Activated T-helper 2 cell treated with anti-CD3 and anti-CD28 coated beads, Interferon-gamma antibody, Interleukin-2, Interleukin-4, amounts not matched to agents 10 μg/mL and 5 μg/mL and 100 μg/mL, durations not matched to agents 14 hours and 24 hours and 36 hours (primary cell): Measurements from ENCODE around the gene CLMN. TPM values are rescaled to one million over a fixed set of nuclear protein-coding genes. Genes with fewer than 3 reads are reported as not detected.

Source experiments
- DNase-seq: peaks from one replicate; pipeline ENCODE4 v3.0.0; 2021; ENCODE audit warnings: low spot score
- H3K27ac Mint-ChIP-seq: one replicate; pipeline ENCODE4 v1.8.0; 2021; ENCODE audit warnings: mixed read lengths
- H3K27me3 Mint-ChIP-seq: one replicate; pipeline ENCODE4 v1.8.0; 2021; ENCODE audit warnings: low read depth, mixed read lengths
- H3K36me3 Mint-ChIP-seq: one replicate; pipeline ENCODE4 v1.8.0; 2021; ENCODE audit warnings: low read depth, mixed read lengths
- H3K4me1 Mint-ChIP-seq: one replicate; pipeline ENCODE4 v1.8.0; 2021; ENCODE audit warnings: low read depth, mixed read lengths
- H3K4me3 Mint-ChIP-seq: one replicate; pipeline ENCODE4 v1.8.0; 2021; ENCODE audit warnings: low read depth, mild to moderate bottlenecking, moderate library complexity, mixed read lengths
- H3K9me3 Mint-ChIP-seq: one replicate; pipeline ENCODE4 v1.8.0; 2021; ENCODE audit warnings: mixed read lengths
- intact Hi-C: fragments of 100-400 bp; cut with micrococcal nuclease; formaldehyde crosslinking; loops from one replicate; pipeline ENCODE4 v1.15.1; 2023
- total RNA-seq: library from RNA; stranded (reverse); gene quantifications from 2 replicates; pipeline ENCODE4 v1.2.3, GENCODE V29; 2022

The CLMN gene
- total RNA-seq, 1 donor from 2014 or later, result 1.3 TPM

DNA sequence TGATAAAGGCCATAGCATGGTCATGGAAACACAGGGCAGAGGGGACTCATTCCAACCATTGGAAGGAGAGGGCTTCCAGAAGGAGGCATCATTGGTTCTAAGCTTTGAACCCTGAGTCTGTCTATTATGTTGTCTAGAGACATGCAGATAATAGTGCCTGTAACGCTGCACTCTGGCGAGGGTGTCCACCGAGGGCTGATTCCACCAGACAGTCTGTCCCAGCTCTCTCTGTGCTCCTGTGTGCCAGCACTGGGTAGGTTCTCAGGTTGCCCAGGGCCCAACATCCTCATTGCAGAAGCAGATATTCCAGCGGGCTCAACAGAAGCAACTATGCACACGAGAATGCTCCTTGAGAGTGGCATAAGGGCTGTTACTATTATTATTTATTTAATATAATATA lies 18.7 kb upstream of the CLMN start:
- Mint-ChIP-seq H3K27ac (no peak overlapping the region), H3K36me3 (no peaks in the 10 kb centered on the region), H3K9me3 (no peaks in the 10 kb centered on the region), H3K4me3 (no peak overlapping the region), H3K27me3 (peaks cover 16% of the 10 kb centered on the region), H3K4me1 (no peaks in the 10 kb centered on the region)
- intact Hi-C loops, result no loop called here
- DNase-seq, result no peak

DNA sequence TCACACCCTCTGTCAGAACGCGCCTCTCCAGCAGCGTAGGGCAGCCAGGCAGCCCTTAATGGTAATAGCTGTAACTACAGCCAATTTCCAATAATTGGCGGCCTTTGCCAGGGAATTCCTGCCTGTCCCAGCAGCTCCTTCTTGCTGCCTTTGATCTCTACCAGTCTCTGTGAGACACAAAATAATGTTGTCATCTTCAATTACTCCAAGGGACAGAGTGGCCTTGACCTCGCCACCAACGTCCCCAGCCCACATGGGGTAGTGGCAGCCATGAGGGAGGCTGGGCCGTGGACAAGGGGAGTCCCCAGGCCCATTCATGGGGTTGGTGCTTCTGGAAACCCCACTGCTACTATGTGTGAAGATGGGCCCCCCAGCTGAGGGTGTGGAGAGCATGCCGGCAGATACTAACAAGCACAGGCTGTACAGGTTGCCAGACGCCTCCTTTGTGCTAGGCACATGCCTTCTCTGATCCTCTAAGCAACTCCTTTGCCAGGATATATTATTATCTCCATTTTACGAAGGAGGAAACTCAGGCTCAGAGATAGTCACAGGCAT lies 17.4 kb upstream of the CLMN start:
- Mint-ChIP-seq H3K4me3 (no peak overlapping the region), H3K27me3 (peaks cover 16% of the 10 kb centered on the region), H3K27ac (no peak overlapping the region), H3K36me3 (no peaks in the 10 kb centered on the region), H3K4me1 (no peaks in the 10 kb centered on the region), H3K9me3 (no peaks in the 10 kb centered on the region)
- intact Hi-C loops, result no loop called here
- no peak for DNase-seq

DNA sequence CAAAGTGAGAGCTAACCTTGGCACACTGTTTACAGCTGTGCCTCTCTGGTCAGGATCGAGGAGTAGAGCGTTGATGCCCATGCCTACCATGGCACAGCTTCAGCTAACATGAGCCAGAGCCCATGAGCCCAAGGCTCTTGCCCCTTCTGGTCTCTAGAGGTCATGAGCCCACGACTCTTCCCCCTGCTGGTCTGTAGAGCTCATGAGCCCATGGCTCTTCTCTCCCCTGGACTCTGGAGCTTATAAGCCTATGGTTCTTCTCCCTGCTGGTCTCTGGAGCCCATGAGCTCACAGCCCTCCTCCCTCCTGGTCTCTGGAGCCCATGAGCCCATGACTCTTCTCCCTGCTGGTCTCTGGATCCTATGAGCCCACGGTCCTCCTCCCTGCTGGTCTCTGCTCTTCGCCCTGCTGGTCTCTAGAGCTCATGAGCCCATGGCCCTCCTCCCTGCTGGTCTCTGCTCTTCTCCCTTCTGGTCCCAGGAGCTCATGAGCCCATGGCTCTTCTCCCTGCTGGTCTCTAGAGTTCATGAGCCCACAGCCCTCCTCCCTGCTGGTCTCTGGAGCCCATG lies 16.6 kb upstream of the CLMN start:
- no peak for DNase-seq
- Mint-ChIP-seq H3K27me3 (peaks cover 14% of the 10 kb centered on the region), H3K4me1 (no peaks in the 10 kb centered on the region), H3K27ac (no peak overlapping the region), H3K4me3 (no peak overlapping the region), H3K36me3 (no peaks in the 10 kb centered on the region), H3K9me3 (no peaks in the 10 kb centered on the region)
- intact Hi-C loops, result no loop called here

DNA sequence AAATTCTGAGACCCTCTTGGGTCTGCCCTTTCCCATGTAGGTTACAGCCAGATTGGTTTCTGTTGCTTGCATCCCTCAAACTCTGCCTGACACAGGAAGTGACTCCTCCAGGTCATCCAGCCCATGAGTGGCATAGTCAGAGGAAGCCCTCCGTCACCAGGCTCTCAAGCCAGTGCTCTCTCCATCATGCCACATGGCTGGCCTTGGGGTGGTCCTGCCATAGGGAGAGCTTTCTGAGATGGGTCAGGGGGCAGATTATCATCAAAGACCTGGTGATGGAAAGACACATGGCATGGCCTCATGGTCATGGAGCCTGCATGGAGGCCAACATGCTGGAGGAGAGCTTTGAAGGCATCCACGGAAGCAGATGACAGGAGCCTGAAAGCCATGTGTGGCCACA lies 15.4 kb upstream of the CLMN start:
- Mint-ChIP-seq H3K27me3 (peaks cover 7% of the 10 kb centered on the region), H3K27ac (no peak overlapping the region), H3K36me3 (no peaks in the 10 kb centered on the region), H3K4me3 (no peak overlapping the region), H3K4me1 (no peaks in the 10 kb centered on the region), H3K9me3 (no peaks in the 10 kb centered on the region)
- DNase-seq, result no peak
- intact Hi-C loops, result no loop called here

DNA sequence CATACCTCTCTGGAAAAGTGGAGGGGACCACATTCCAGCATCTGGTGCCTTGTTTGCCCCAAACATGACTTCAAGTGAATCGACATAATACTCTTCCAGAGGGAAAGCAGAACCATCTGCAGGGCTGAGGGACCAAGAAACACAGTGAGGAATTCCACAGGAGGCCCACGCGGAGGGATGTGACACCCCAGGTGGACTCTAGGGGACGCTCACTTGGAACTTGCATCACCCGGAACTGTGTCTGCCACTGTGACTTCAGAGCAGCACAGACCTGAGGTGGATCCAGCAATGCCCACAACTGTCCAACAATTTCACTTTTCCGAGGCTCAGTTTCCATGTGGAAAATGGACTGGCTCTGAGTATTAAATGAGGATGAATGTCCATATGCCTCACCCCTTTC lies 14.3 kb upstream of the CLMN start:
- no peak overlapping the region for H3K27ac Mint-ChIP-seq
- H3K4me1 Mint-ChIP-seq, result no peaks in the 10 kb centered on the region
- no peak overlapping the region for H3K4me3 Mint-ChIP-seq
- H3K9me3 Mint-ChIP-seq, result no peaks in the 10 kb centered on the region
- intact Hi-C loops, result no loop called here
- no peak for DNase-seq
- H3K36me3 Mint-ChIP-seq, result no peaks in the 10 kb centered on the region
- H3K27me3 Mint-ChIP-seq, result peaks cover 14% of the 10 kb centered on the region

DNA sequence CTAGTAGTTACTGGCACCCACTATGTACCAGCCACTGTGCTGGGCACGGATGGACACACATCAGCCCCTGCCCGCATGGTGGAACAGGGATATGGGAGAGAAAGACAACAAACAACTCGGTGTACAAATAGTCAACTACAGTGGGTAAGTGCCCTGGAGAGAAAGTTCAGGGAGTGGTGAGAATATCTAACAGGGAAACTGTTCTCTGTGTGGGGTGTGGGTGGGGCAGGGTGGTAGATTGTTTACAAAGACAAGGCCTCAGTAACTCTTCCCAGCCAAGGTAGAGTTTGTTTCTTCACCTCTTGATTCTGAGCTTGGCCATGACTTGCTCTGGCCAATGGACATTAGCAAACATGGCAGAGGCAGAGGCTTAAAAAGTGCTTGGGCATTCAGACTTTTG lies 12.9 kb upstream of the CLMN start:
- no peak overlapping the region for H3K27ac Mint-ChIP-seq
- no peak for DNase-seq
- H3K9me3 Mint-ChIP-seq, result no peaks in the 10 kb centered on the region
- intact Hi-C loops, result no loop called here
- H3K4me3 Mint-ChIP-seq, result no peak overlapping the region
- no peaks in the 10 kb centered on the region for H3K4me1 Mint-ChIP-seq
- H3K27me3 Mint-ChIP-seq, result peaks cover 17% of the 10 kb centered on the region
- no peaks in the 10 kb centered on the region for H3K36me3 Mint-ChIP-seq

DNA sequence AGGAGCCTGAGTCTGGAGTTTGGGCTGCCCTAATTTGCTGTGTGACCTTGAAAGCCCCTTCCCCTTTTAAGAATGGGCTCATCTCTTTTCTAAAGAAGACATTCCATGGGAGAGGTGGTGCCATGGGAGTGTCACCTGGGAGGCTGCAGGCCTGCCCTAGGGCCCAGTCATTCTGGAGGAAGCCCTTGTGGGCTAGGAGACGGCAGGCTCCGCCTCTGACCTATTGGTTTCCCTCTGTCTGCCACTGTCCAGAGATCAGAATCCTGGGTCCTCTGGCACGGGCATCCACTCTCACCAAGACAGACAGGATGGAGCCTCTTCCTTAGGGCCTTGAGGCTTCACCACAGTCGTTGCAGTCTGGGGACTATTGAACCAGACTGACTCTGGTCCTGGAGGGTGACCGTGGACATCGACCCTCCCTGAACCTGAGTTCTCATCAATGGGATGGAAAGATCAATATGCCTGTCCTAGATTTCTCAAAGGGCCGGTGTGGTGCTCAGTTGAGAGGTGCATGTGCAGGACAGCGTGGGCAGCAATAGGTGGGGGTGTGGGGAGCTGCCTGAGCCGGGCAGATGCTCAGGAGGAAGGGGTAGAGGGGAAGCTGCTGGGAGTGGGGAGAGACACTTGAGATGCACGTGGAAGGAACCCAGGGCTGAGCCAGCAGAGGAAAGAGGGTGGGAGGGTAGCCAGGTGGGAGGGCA lies 12.2 kb upstream of the CLMN start:
- Mint-ChIP-seq H3K4me3 (no peak overlapping the region), H3K4me1 (no peaks in the 10 kb centered on the region), H3K27me3 (peaks cover 23% of the 10 kb centered on the region), H3K9me3 (no peaks in the 10 kb centered on the region), H3K36me3 (no peaks in the 10 kb centered on the region), H3K27ac (no peak overlapping the region)
- intact Hi-C loops, result no loop called here
- DNase-seq, result no peak

DNA sequence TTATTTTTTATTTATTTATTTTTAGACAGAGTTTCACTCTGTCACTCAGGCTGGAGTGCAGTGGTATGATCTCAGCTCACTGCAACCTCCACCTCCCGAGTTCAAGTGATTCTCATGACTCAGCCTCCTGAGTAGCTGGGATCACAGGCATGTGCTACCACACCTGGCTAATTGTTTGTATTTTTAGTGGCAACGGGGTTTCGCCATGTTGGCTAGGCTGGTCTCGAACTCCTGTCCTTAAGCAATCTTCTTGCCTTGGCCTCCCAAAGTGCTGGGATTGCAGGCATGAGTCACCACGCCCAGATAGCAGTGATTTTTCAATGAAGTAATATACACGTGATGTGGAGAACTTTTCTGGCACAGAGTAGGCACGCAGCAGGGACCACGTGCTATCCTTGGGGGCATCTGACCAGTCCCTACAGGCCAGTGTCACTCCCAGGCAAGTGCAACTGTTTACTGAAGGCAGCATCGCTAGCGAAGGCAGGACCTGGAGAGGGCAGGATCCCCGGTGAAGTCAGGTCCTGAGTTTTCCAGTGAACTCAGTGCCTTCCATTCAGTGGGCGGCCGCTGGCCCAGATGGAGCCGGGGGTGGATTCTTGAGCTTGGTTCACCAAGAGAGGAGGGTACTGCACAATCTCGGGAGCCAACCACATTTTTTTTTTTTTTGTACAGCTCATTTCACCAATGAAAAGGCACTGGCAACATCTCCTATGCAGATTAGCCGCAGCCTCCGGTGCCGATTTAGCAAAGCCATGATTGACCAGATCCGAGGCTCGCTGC lies 11.1 kb upstream of the CLMN start:
- Mint-ChIP-seq H3K9me3 (no peaks in the 10 kb centered on the region), H3K36me3 (no peaks in the 10 kb centered on the region)
- DNase-seq, result no peak

DNA sequence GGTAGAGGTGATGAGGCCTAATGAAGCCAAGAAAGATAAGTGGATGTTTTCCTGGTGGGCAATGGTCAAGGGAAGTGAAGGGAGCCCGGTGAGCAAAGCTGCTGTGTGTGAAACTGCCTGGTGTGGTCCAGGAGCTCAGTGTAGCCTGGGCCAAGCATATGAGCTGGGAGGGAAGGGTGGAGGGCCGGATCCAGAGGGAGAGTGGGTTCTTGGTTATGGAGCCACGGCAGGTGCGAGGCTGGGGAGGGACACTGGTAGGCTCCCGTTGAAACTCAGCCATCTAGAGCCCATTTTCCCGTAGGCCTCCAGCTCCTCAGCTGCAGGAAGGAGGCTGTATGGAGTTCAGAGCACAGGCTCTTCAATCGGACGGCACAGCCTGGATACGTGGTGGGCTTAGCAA lies 10.2 kb upstream of the CLMN start:
- H3K4me1 Mint-ChIP-seq, result no peaks in the 10 kb centered on the region
- no peak overlapping the region for H3K27ac Mint-ChIP-seq
- no peak overlapping the region for H3K4me3 Mint-ChIP-seq
- no peak for DNase-seq
- H3K9me3 Mint-ChIP-seq, result no peaks in the 10 kb centered on the region
- peaks cover 30% of the 10 kb centered on the region for H3K27me3 Mint-ChIP-seq
- H3K36me3 Mint-ChIP-seq, result no peaks in the 10 kb centered on the region
- intact Hi-C loops, result no loop called here

More for the DNA sequence above, 11.1 kb upstream of the CLMN start:
- H3K27me3 Mint-ChIP-seq, result peaks cover 27% of the 10 kb centered on the region
- no peaks in the 10 kb centered on the region for H3K4me1 Mint-ChIP-seq
- H3K27ac Mint-ChIP-seq, result no peak overlapping the region
- no peak overlapping the region for H3K4me3 Mint-ChIP-seq
- intact Hi-C loops, result no loop called here

DNA sequence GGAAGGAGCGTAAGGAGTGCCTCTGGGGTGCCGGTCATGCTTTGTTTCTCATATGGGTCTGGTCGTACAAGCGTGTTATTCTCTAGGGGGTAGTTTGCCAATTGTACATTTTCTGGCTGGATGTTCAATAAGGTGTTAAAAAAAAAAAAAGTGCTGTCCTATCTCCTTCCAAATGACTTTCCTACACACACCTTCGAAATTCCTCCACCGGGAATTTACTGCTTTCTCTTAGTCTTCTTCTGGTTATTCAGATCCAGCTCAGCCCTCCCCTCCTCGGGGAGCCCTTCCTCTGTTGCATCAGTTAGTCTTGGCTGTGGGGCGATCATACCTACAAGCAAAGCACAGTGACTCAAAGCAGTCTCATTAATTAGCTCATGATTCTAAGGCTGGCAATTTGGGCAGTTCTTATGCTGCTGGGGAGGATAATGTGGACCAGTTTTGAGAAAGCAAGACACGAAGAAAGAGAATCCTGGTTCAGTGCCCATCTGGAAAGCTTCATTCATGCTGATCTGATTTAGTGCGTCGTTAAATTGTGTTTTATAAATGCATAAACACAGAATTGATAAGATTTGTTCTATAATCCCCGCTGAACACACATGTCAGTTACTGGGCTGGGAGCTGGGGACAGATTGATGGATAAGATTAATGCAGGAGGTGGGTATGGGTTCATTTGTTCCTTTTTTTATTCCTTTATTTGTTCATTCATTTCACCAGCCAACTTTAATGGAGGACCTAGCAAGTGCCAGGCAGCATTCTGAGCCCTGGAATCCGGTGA lies 9.2 kb upstream of the CLMN start:
- H3K4me1 Mint-ChIP-seq, result no peaks in the 10 kb centered on the region
- no peaks in the 10 kb centered on the region for H3K9me3 Mint-ChIP-seq
- intact Hi-C loops, result no loop called here
- H3K4me3 Mint-ChIP-seq, result no peak overlapping the region
- DNase-seq, result no peak
- peaks cover 33% of the 10 kb centered on the region for H3K27me3 Mint-ChIP-seq
- H3K27ac Mint-ChIP-seq, result no peak overlapping the region
- H3K36me3 Mint-ChIP-seq, result no peaks in the 10 kb centered on the region

DNA sequence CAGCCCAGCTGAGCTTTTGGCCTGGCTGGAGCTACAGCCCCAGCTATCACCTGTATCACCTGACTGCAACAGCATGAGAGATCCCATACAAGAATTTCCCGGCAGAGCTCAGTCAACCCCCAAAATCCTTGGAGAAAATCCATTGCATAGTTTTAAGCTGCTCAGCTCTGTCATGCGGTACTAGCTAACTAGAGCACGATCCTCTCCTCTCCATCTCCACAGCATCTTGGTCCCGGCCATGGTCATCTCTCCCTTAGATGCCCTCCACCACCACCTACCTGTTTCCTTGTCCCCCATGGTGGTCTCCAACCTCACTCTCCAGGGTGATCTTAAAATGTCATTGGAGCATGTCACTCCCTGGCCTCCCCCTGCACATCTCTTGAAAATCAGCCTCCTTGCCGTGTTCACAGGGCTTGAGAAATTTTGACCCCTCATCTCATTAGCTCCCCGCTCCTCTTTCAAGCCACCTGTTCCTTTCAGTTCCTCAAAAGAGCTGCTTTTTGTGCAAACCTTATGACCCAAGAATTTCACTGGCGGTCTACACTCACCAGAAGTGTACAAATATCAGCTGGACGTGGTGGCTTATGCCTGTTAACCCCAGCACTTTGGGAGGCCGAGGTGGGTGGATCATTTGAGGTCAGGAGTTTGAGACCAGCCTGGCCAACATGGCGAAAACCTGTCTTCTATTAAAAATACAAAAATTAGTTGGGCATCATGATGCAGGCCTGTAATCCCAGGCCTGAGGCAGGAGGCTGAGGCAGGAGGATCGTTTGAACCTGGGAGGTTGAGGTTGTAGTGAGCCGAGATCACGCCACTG lies 8.1 kb upstream of the CLMN start:
- H3K4me1 Mint-ChIP-seq, result no peaks in the 10 kb centered on the region
- no peaks in the 10 kb centered on the region for H3K36me3 Mint-ChIP-seq

DNA sequence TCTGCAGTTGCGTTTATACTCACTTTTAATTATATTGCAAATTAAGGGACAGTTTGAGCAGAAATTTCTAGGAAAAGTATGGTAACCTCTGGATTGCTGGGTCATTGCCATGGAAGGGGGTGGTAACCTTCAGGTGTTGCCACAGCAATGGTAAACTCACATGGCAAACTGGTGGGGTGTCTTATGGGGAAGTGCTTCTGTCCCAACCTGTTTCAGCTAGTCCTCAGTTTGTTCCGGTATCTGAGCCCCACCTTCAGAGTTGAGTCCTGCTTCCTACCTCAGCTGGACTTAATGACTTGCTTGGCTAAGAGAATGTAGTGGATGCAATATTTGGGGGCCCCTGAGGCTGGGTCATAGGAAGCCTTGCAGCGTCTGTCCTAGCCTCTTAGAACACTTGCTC lies 7.3 kb upstream of the CLMN start:
- H3K27me3 Mint-ChIP-seq, result peaks cover 41% of the 10 kb centered on the region
- no peaks in the 10 kb centered on the region for H3K4me1 Mint-ChIP-seq

More for the DNA sequence above, 8.1 kb upstream of the CLMN start:
- Mint-ChIP-seq H3K4me3 (no peak overlapping the region), H3K27me3 (peaks cover 38% of the 10 kb centered on the region), H3K9me3 (no peaks in the 10 kb centered on the region), H3K27ac (no peak overlapping the region)
- DNase-seq, result no peak
- intact Hi-C loops, result no loop called here

More for the DNA sequence above, 7.3 kb upstream of the CLMN start:
- intact Hi-C loops, result no loop called here
- Mint-ChIP-seq H3K4me3 (no peak overlapping the region), H3K9me3 (no peaks in the 10 kb centered on the region), H3K27ac (no peak overlapping the region), H3K36me3 (no peaks in the 10 kb centered on the region)
- no peak for DNase-seq
